Sigmoid colon (tissue), 7 donors: Measurements from ENCODE around the gene C19orf38. TPM values are rescaled to one million over a fixed set of nuclear protein-coding genes. Genes with fewer than 3 reads are reported as not detected.

Experiments used
- DNase-seq: peaks from one replicate; pipeline ENCODE4 v3.0.0-alpha.2; 2019
- H3K27ac ChIP-seq, 4 donors: fragments of 200-600 bp; sonication (generic); one replicate each; pipeline ENCODE4 v1.5.1; 2016 to 2019; ENCODE audit warnings: mild to moderate bottlenecking in 1 of 4
- H3K27me3 ChIP-seq, 3 donors: fragments of 200-600 bp; sonication (generic); one replicate each; pipeline ENCODE4 v1.5.1; 2019; ENCODE audit warnings: mild to moderate bottlenecking in 1 of 3
- H3K36me3 ChIP-seq, 4 donors: fragments of 200-600 bp; sonication (generic); one replicate each; pipeline ENCODE4 v1.5.1; 2016 to 2019
- H3K4me1 ChIP-seq, 4 donors: fragments of 200-600 bp; sonication (generic); one replicate each; pipeline ENCODE4 v1.5.1; 2017 to 2019
- H3K4me3 ChIP-seq, 4 donors: fragments of 200-600 bp; sonication (generic); one replicate each; pipeline ENCODE4 v1.5.1; 2017 to 2019; ENCODE audit warnings: mild to moderate bottlenecking in 2 of 4, moderate library complexity in 1 of 4
- H3K9me3 ChIP-seq, 4 donors: fragments of 200-600 bp in 3 of 4; sonication (generic) in 3 of 4; one replicate each; pipeline versions ENCODE4 v1.5.1 to v1.6.1; 2013 to 2019
- CTCF ChIP-seq, 4 experiments: fragments of 450-650 bp in 3 of 4; fragments of 200-600 bp in 1 of 4; IDR thresholded peaks; one replicate each; pipeline ENCODE4 v1.5.1; 2016 to 2019; ENCODE audit warnings: antibody characterized with exemption in 4 of 4, mild to moderate bottlenecking in 3 of 4, moderate library complexity in 2 of 4
- EP300 ChIP-seq, 4 donors: sonication (generic); formaldehyde crosslinking; IDR thresholded peaks; one replicate each; pipeline ENCODE4 v1.6.1; 2017; ENCODE audit warnings: antibody characterized with exemption in 4 of 4
- POLR2A ChIP-seq, 2 donors: fragments of 450-650 bp; IDR thresholded peaks; one replicate each; pipeline ENCODE4 v1.6.1; 2016; ENCODE audit warnings: antibody characterized with exemption in 2 of 2, mild to moderate bottlenecking in 2 of 2, moderate library complexity in 2 of 2
- POLR2AphosphoS5 ChIP-seq, 4 donors: sonication (generic); formaldehyde crosslinking; IDR thresholded peaks; one replicate each; pipeline ENCODE4 v1.6.1; 2017; ENCODE audit warnings: antibody characterized with exemption in 4 of 4
- WGBS, 2 donors: extraction: QIAGEN DNeasy Blood & Tissue Kit; methylation state at CpG; one replicate each; pipeline ENCODE4 v1.1.7; 2013; 5-methylcytosine and 5-hydroxymethylcytosine counted together
- intact Hi-C: fragments of 100-400 bp; cut with DNase I; formaldehyde crosslinking; loops from one replicate; pipeline ENCODE4 v1.15.1; 2023
- polyA plus RNA-seq, 3 donors: library from polyadenylated mRNA; stranded (reverse); fragments of 200-250 nt; gene quantifications; one replicate each; pipeline ENCODE4 v1.2.3, GENCODE V29; 2013
- total RNA-seq, 4 donors: library from RNA; depleted of rRNA; stranded (reverse); fragments of >200 nt; gene quantifications; one replicate each; pipeline ENCODE4 v1.1.0, GENCODE V29; 2016
- donor health status: healthy with polysubstance abuse.
- donor health status: Bipolar disorder and iron deficiency.
- donor health status: healthy.

C19orf38 gene
- total and polyA plus RNA-seq, 7 donors, result 0.92 to 3.3 (median 1.6) TPM; not detected in 1

GRCh38 chr19:10861103-10861651, 13.0 kb downstream of the C19orf38 start:
- 62 to 78% methylated on average over 7 of the region's 7 CpGs for WGBS, 2 donors
- no peaks in the 10 kb centered on the region for H3K9me3 ChIP-seq
- no peak for DNase-seq
- peaks cover 0 to 7% (median 2%) of the 10 kb centered on the region in 4 donors for H3K4me1 ChIP-seq
- H3K27ac ChIP-seq, result no peak overlapping the region
- TF ChIP-seq POLR2A (IDR thresholded peaks at IDR 0.05), result no peak
- TF ChIP-seq POLR2AphosphoS5 (IDR thresholded peaks at IDR 0.05), result no peak
- no peak for TF ChIP-seq EP300 (IDR thresholded peaks at IDR 0.05)
- no peak for TF ChIP-seq CTCF (IDR thresholded peaks at IDR 0.05)
- intact Hi-C loops, result loop anchor here (5.0 kb wide), 1 partner anchor 89 kb away; no protein-coding TSS in a partner anchor
- H3K27me3 ChIP-seq, result no peaks in the 10 kb centered on the region
- H3K36me3 ChIP-seq, result no peaks in the 10 kb centered on the region
- H3K4me3 ChIP-seq, result no peak overlapping the region

GRCh38 chr19:10862561-10863106, 14.4 kb downstream of the C19orf38 start:
- WGBS, 2 donors, result 85 to 86% methylated on average over 6 of the region's 6 CpGs
- no peak overlapping the region for H3K4me3 ChIP-seq
- no peaks in the 10 kb centered on the region for H3K27me3 ChIP-seq
- no peaks in the 10 kb centered on the region for H3K9me3 ChIP-seq
- no peak for DNase-seq
- no peak for TF ChIP-seq POLR2AphosphoS5 (IDR thresholded peaks at IDR 0.05)
- no peak for TF ChIP-seq POLR2A (IDR thresholded peaks at IDR 0.05)
- no peak for TF ChIP-seq CTCF (IDR thresholded peaks at IDR 0.05)
- TF ChIP-seq EP300 (IDR thresholded peaks at IDR 0.05), result no peak
- peaks cover 0 to 7% (median 2%) of the 10 kb centered on the region in 4 donors for H3K4me1 ChIP-seq
- intact Hi-C loops, result loop anchor here (2.0 to 5.0 kb wide), 2 partner anchors 26 to 90 kb away; partner anchors contain the start of gene TMED1
- no peaks in the 10 kb centered on the region for H3K36me3 ChIP-seq
- no peak overlapping the region for H3K27ac ChIP-seq

- Histone ChIP-seq H3K4me1 (peaks cover 0 to 7% (median 2%) of the 10 kb centered on the region in 4 donors), H3K9me3 (no peaks in the 10 kb centered on the region), H3K27ac (no peak overlapping the region), H3K27me3 (no peaks in the 10 kb centered on the region), H3K4me3 (no peak overlapping the region), H3K36me3 (no peaks in the 10 kb centered on the region)
- intact Hi-C loops, result loop anchor here (2.0 to 5.0 kb wide), 2 partner anchors 26 to 91 kb away; partner anchors contain the start of gene TMED1
- no peak for DNase-seq
- TF ChIP-seq CTCF (IDR thresholded peaks at IDR 0.05) (no peak), POLR2A (IDR thresholded peaks at IDR 0.05) (no peak), POLR2AphosphoS5 (IDR thresholded peaks at IDR 0.05) (no peak), EP300 (IDR thresholded peaks at IDR 0.05) (no peak)
- WGBS, 2 donors, result 67% methylated on average over 18 of the region's 18 CpGs
Measured at GRCh38 chr19:10863107-10863717, 15.0 kb downstream of the C19orf38 start.

GRCh38 chr19:10864538-10864899, 16.3 kb downstream of the C19orf38 start:
- TF ChIP-seq CTCF (IDR thresholded peaks at IDR 0.05) (peak; percentile 71 to 86 (median 82)), POLR2AphosphoS5 (IDR thresholded peaks at IDR 0.05) (no peak), POLR2A (IDR thresholded peaks at IDR 0.05) (no peak), EP300 (IDR thresholded peaks at IDR 0.05) (no peak)
- intact Hi-C loops, result loop anchor here (1.0 to 5.0 kb wide), 2 partner anchors 92 to 147 kb away; no protein-coding TSS in a partner anchor
- H3K9me3 ChIP-seq, result no peaks in the 10 kb centered on the region
- no peaks in the 10 kb centered on the region for H3K36me3 ChIP-seq
- H3K27ac ChIP-seq, result peak overlapping the region in 1 of 4 donors; percentile 46
- peaks cover 0 to 7% (median 2%) of the 10 kb centered on the region in 4 donors for H3K4me1 ChIP-seq
- peak; percentile 91 for DNase-seq
- no peak overlapping the region for H3K4me3 ChIP-seq
- no peaks in the 10 kb centered on the region for H3K27me3 ChIP-seq
- WGBS, 2 donors, result 12 to 21% methylated on average over 6 of the region's 6 CpGs
